Keratinocyte (primary cell): ENCODE results near the gene PXDN.

Source experiments
- CTCF ChIP-seq, 3 experiments: IDR thresholded peaks in 1 of 3; conservative IDR thresholded peaks in 1 of 3; optimal IDR thresholded peaks in 1 of 3; 2 replicates in 2 of 3; 3 replicates in 1 of 3; pipeline versions ENCODE3 to v1.5.1; 2011; ENCODE audit warnings: low read length in 3 of 3, mild to moderate bottlenecking in 3 of 3, moderate library complexity in 2 of 3, control low read depth in 1 of 3, inconsistent platforms in 1 of 3; ENCODE audit not compliant: insufficient read depth in 2 of 3; ENCODE audit errors: extremely low read depth in 1 of 3
- EZH2 ChIP-seq: IDR thresholded peaks from one replicate; pipeline ENCODE4 v1.6.1; 2012; ENCODE audit warnings: inconsistent platforms, mild to moderate bottlenecking, low read length, moderate library complexity

- TF ChIP-seq CTCF (optimal IDR thresholded peaks at IDR 0.05 in 1 of 3, IDR thresholded peaks at IDR 0.05 in 1 of 3, conservative IDR thresholded peaks at IDR 0.05 in 1 of 3; ENCODE audit: extremely low read depth in 1 of 3, insufficient read depth in 2 of 3, low read length in 3 of 3) (no peak), EZH2 (no peak)
Measured at GRCh38 chr2:1694371-1695271, 49.7 kb downstream of the PXDN start.
